Ectodermal cell (in vitro differentiated cells): Measurements from ENCODE around the gene DDX1.

ENCODE experiments used
- H3K27ac ChIP-seq: 2 replicates; pipeline ENCODE4 v1.7.0; 2013; ENCODE audit warnings: mild to moderate bottlenecking, low read depth, low read length; ENCODE audit not compliant: insufficient read depth, poor library complexity, severe bottlenecking
- H3K27me3 ChIP-seq: 2 replicates; pipeline ENCODE4 v1.7.0; 2013; ENCODE audit warnings: mild to moderate bottlenecking, low read length; ENCODE audit not compliant: insufficient read depth, control insufficient read depth, poor library complexity, severe bottlenecking
- H3K36me3 ChIP-seq: one replicate; pipeline ENCODE4 v1.7.0; 2013; ENCODE audit warnings: low read length; ENCODE audit not compliant: control insufficient read depth, insufficient read depth
- H3K4me1 ChIP-seq: one replicate; pipeline ENCODE4 v1.7.0; 2013; ENCODE audit warnings: low read length; ENCODE audit not compliant: control insufficient read depth, insufficient read depth
- H3K4me3 ChIP-seq: 2 replicates; pipeline ENCODE4 v1.7.0; 2013; ENCODE audit warnings: low read depth, low read length, control low read depth; ENCODE audit not compliant: insufficient read depth
- H3K9me3 ChIP-seq: 2 replicates; pipeline ENCODE4 v1.7.0; 2013; ENCODE audit warnings: mild to moderate bottlenecking, low read length, moderate library complexity; ENCODE audit not compliant: control insufficient read depth
- WGBS, 2 experiments: methylation state at CpG; one replicate each; pipeline ENCODE4 v1.1.7; 2013; ENCODE audit warnings: missing lambda C conversion rate in 2 of 2; 5-methylcytosine and 5-hydroxymethylcytosine counted together

Gene DDX1

DNA sequence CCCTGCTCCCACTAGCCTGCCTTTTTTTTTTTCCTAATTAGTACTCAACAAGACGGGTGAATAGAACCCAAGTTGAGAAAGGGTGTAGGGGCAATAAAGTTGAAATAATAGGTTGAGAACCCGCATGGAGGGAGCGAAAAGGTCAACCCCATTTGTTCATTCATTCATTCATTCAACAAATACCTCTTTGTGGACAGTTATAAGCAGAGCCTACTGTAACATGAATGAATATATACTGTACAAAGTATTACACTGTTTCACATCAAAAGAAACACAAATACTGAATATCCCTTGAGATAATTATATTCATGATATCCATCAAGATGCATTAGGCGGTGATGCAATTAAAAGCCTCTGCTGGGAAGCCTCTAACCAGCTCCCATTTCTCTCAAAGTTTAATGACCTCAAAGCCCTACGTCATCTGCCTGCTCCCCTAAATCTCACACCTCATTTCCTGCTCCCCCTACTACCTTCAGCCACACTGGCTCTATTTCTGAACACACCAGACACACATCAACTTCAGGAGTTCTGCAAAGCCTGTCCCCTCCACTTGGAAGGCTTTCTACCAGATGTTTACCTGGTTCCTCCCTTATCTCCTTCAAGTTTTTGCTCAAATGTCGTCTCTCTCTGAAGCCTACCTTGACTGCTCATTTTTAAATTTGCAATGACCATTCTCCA is 29.2 kb upstream of the DDX1 start:
- H3K27me3 ChIP-seq = no peaks in the 10 kb centered on the region
- H3K27ac ChIP-seq = peak overlapping the region; percentile 92
- no peaks in the 10 kb centered on the region for H3K9me3 ChIP-seq
- no peaks in the 10 kb centered on the region for H3K36me3 ChIP-seq
- no peak overlapping the region for H3K4me3 ChIP-seq
- 86% methylated on average over 3 to 5 of the region's 6 CpGs for WGBS, 2 experiments
- H3K4me1 ChIP-seq = peaks cover 12% of the 10 kb centered on the region

DNA sequence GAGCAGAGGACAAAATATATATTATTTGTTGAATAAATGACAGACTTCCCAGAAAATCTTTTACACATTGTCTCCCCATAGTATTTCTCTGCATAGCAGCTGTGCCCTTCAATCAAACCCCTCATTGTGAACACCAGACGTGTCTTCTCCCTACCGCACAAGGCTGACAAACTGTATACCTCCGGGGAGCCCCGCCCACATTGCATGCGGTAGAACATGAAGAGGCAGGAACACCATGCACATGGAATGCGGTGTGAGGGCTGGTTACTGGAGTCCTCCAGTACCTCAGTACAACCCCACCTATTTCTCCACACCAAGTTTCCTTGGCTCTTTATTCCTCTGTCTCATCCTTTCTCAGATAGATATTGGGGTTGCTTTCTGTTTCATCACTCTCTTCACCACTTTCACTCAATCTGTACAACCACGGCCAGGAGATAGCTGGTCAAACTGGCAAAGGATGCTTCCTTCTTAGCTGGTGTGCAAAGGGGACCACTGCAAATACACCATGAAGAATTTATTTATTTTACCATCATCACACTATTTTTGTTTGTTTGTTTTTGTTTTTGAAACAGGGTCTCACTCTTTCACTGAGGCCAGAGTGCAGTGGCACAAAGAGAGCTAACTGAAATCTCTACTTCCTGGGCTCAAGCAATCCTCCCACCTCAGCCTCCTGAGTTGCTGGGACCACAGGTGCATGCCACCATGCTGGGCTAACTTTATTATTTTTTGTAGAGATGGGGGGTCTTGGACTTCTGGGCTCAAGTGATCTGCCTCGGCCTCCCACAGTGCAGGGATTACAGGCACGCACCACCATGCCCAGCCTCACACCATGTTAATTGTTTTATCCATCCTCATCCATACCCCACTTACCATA is 28.2 kb upstream of the DDX1 start:
- Histone ChIP-seq H3K4me1 (peaks cover 12% of the 10 kb centered on the region), H3K27me3 (no peaks in the 10 kb centered on the region), H3K27ac (no peak overlapping the region), H3K9me3 (no peaks in the 10 kb centered on the region), H3K4me3 (no peak overlapping the region), H3K36me3 (no peaks in the 10 kb centered on the region)
- 92 to 95% methylated on average over 9 of the region's 9 CpGs for WGBS, 2 experiments

DNA sequence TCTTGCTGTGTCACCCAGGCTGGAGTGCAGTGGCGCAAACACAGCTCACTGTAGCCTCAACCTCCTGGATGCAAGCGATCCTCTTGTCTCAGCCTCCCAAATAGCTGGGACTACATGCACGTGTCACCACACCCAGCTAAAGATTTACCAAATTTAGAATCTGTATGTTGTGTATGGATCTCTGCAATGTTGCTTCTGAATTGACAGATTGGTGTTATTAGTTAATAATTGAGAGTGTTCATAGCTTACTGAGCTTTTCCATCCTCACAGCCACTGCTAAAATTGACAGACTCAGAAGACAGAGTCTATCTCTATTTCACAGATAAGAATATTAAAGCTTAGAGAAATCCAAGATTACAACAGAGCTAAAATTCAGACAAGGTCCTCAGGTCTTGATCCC is 26.3 kb upstream of the DDX1 start:
- Histone ChIP-seq H3K4me1 (peaks cover 19% of the 10 kb centered on the region), H3K9me3 (no peaks in the 10 kb centered on the region), H3K4me3 (no peak overlapping the region), H3K36me3 (no peaks in the 10 kb centered on the region), H3K27ac (no peak overlapping the region), H3K27me3 (no peaks in the 10 kb centered on the region)
- WGBS, 2 experiments = 82 to 89% methylated on average over 3 of the region's 3 CpGs

DNA sequence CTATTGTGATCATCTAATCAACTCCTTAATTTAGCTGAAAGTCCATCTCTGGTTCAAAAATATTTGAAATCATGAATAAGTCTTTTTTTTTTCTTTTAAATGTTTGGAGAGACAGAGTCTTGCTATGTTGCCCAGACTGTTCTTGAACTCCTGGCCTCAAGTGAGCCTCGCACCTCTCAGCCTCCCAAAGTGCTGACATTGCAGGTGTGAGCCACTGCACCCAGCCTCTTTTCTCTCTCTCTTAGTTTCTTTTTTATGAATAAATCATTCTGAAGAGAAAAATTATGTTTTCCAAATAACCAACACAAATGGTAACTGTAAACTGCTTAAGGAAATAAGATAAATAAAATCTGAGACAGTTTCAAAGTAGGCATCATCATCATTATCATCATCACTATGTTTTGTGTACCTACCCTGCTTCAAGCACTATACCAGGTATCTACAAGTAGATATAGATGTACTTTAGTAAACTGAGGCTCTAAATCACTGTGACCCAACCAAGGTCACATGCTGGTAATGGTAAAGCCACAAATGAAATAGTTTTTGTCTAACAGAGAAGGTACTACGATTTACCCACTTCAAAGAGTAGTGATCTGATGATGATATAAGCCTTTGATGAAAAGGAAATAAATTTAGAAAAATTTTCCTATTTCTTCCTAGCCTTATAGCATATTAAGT is 25.5 kb upstream of the DDX1 start:
- H3K9me3 ChIP-seq = no peaks in the 10 kb centered on the region
- no peak overlapping the region for H3K4me3 ChIP-seq
- H3K27ac ChIP-seq = no peak overlapping the region
- H3K4me1 ChIP-seq = peaks cover 21% of the 10 kb centered on the region
- no peaks in the 10 kb centered on the region for H3K36me3 ChIP-seq
- no peaks in the 10 kb centered on the region for H3K27me3 ChIP-seq
- 0% methylated on average over 1 of the region's 2 CpGs for WGBS, 2 experiments

DNA sequence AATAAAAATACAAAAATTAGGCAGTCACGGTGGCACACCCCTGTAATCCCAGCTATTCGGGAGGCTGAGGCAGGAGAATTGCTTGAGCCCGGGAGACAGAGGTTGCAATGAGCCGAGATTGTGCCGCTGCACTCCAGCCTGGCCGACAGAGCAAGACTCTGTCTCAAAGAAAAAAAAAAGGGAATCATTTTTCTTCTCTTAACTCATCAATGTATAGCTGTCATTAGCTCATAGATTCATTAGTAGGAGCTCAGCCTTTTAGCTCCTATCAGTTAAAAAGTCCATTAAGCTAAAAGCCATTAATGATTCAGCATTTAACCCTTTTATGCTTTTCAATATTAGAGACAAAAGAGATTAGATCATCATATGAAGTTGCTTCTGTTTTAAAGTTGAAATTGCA is 24.8 kb upstream of the DDX1 start:
- H3K4me3 ChIP-seq = no peak overlapping the region
- no peaks in the 10 kb centered on the region for H3K36me3 ChIP-seq
- H3K4me1 ChIP-seq = peaks cover 16% of the 10 kb centered on the region
- 92 to 96% methylated on average over 6 of the region's 6 CpGs for WGBS, 2 experiments
- no peaks in the 10 kb centered on the region for H3K9me3 ChIP-seq
- no peak overlapping the region for H3K27ac ChIP-seq
- no peaks in the 10 kb centered on the region for H3K27me3 ChIP-seq

DNA sequence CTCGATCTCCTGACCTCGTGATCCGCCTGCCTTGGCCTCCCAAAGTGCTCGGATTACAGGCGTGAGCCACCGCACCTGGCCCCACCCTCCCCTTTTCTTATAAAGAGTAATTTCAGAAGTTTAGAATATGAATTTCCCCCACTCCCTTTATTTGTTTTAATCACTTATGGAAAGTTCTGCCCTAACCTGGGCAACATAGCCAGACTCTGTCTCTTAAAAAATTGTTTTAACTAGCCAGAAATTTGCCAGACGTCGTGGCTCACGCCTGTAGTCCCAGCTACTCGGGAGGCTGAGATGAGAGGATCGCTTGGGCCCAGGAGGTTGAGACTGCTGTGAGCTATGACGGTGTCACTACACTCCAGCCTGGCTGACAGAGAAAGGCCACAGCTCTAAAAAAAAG is 22.8 kb upstream of the DDX1 start:
- Histone ChIP-seq H3K4me3 (no peak overlapping the region), H3K27me3 (no peaks in the 10 kb centered on the region)
- 91 to 95% methylated on average over 12 of the region's 12 CpGs for WGBS, 2 experiments

DNA sequence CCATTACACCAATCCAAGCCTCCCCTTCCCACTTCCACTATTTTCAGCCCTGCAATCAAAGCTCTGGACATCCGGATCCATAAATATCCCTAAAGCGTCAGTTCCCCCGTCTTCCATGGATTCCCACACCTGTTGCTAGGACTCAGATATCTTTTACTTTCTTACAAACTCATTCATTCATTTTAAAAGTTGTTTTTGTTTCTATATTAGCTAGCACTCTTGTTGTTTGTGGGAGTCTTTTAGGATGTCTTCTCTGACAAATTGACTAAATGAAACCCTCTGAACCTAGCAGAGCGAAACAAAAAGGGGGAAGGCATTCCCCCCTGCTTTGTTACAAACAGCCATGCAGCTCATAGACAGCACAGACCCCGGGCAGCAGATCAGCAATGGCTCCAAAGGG is 21.6 kb upstream of the DDX1 start:
- Histone ChIP-seq H3K4me3 (no peak overlapping the region), H3K4me1 (peaks cover 9% of the 10 kb centered on the region), H3K27me3 (no peaks in the 10 kb centered on the region), H3K36me3 (no peaks in the 10 kb centered on the region), H3K9me3 (no peaks in the 10 kb centered on the region), H3K27ac (peak overlapping the region; percentile 32)
- WGBS, 2 experiments = 81% methylated on average over 5 of the region's 5 CpGs

More for the DNA sequence above, 22.8 kb upstream of the DDX1 start:
- Histone ChIP-seq H3K36me3 (no peaks in the 10 kb centered on the region), H3K4me1 (peaks cover 9% of the 10 kb centered on the region), H3K9me3 (no peaks in the 10 kb centered on the region), H3K27ac (no peak overlapping the region)

DNA sequence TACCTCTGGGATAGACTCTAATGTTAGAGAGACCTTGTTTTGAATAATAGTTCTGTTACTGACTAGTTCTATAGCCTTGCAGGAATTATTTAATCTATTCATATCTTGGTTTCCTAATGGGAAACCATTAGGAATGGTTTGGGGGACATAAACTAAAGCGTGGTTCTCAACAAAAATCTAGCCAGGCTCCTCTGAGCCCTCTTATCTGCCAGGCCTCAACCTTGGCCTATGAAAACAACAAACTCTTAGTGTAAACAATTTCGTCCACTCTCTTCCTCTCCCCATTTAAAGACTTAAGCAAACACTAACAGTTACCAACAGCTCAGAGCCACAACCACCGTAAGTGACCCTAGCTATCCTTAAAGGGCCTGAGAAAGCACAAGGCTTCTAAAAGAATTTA is 19.9 kb upstream of the DDX1 start:
- no peaks in the 10 kb centered on the region for H3K36me3 ChIP-seq

DNA sequence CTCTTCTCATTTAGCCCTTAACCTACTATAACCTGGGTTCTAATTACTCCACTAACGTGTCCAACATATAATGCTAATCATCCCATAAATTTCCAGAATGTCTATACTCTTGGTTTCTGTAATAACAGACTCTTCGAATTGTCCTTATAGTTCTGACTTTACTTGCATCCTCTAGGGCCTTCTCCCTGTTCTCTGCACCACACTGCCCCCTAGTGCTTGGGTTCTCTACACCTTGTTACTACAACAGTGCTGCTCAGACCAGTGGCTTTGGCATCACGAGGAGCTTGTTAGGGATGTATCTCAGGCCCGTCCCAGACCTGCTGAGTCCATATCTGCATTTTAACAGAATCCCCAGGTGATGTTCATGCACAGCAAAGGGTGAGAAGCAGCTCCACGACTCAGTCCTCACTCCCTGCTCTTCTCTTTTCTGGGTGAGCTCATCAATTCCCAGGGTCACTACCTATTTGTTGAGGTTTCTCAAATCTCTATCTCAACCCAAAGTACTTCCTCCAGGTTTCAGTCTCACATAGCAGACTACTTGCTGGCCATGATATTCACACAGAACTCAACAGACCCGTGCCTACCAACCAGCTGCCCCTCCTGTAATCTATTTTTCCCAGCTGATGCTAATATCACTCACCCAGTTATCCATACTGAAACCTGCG is 14.5 kb upstream of the DDX1 start:
- no peaks in the 10 kb centered on the region for H3K9me3 ChIP-seq
- H3K4me1 ChIP-seq = no peaks in the 10 kb centered on the region
- WGBS, 2 experiments = 32 to 33% methylated on average over 7 of the region's 7 CpGs
- H3K27me3 ChIP-seq = no peaks in the 10 kb centered on the region
- no peak overlapping the region for H3K4me3 ChIP-seq
- H3K27ac ChIP-seq = no peak overlapping the region
- H3K36me3 ChIP-seq = no peaks in the 10 kb centered on the region

More for the DNA sequence above, 19.9 kb upstream of the DDX1 start:
- H3K27ac ChIP-seq = no peak overlapping the region
- WGBS, 2 experiments = 89% methylated on average over 3 of the region's 3 CpGs
- H3K9me3 ChIP-seq = no peaks in the 10 kb centered on the region
- H3K4me3 ChIP-seq = no peak overlapping the region
- peaks cover 9% of the 10 kb centered on the region for H3K4me1 ChIP-seq
- H3K27me3 ChIP-seq = no peaks in the 10 kb centered on the region

DNA sequence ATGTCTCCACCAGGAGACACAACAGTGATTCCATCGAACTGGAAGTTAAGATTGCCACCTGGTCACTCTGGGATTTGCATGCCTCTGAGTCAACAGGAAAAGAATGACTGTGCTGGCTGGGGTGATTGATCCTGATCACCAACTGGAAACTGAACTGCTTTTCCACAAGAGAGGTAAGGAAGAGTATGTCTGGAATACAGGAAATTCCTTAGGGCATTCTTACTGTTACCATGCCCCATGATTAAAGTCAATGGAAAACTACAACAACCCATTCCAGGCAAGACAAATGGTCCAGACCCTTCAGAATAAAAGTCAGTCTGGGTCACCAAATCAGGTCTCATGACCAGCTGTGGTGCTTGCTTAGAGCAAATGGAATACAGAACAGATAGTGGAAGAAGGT is 12.0 kb upstream of the DDX1 start:
- H3K36me3 ChIP-seq = no peaks in the 10 kb centered on the region
- no peaks in the 10 kb centered on the region for H3K27me3 ChIP-seq
- 71 to 81% methylated on average over 1 of the region's 1 CpG for WGBS, 2 experiments
- no peak overlapping the region for H3K27ac ChIP-seq
- no peaks in the 10 kb centered on the region for H3K4me1 ChIP-seq
- no peaks in the 10 kb centered on the region for H3K9me3 ChIP-seq
- no peak overlapping the region for H3K4me3 ChIP-seq
